Measurements from ENCODE around the gene C11orf71. TPM values are rescaled to one million over a fixed set of nuclear protein-coding genes. Genes with fewer than 3 reads are reported as not detected.
A peak's percentile ranks its signal among the peaks of the same experiment; 100 is the strongest.

The C11orf71 gene
- total and polyA plus RNA-seq, 9 of the 15 experiments (the other 6 are each of a cell fraction or from before 2014, with no cell fraction given): 2.9 to 15.1 (median 9.1) TPM

GRCh38 chr11:114384487-114384886, 15.8 kb downstream of the C11orf71 start:
- no peaks in the 10 kb centered on the region for H3K9me3 ChIP-seq (replicated peaks; ENCODE audit: control insufficient read depth, insufficient read depth, low read depth, low read length)
- H3K79me2 ChIP-seq (ENCODE audit: control insufficient read depth, insufficient read depth, low read length): no peaks in the 10 kb centered on the region
- H3K36me3 ChIP-seq (ENCODE audit: control insufficient read depth, insufficient read depth, low read length): no peaks in the 10 kb centered on the region
- intact Hi-C loops (cut with micrococcal nuclease): no loop called here
- H3K4me3 ChIP-seq: no peak overlapping the region
- no peak overlapping the region for H3K4me2 ChIP-seq (ENCODE audit: insufficient read depth, low read length)
- ATAC-seq (peak; percentile 79), FAIRE-seq (peak; percentile 29), DNase-seq (ENCODE audit: extremely low read depth in 1 of 4, low spot score in 3 of 4) (peak in 2 of 4 experiments; percentile 26 to 32)
- in situ Hi-C loops (cut with MboI): no loop called here
- ChIA-PET POLR2A (interaction anchor here (0.6 to 2.0 kb wide), 2 partner anchors 10 to 932 kb away, joined by 3 to 12 read pairs; no protein-coding TSS in a partner anchor), CTCF (ENCODE audit: low intra/inter-chr PET ratio) (no interaction called here)
- BruUV-seq (replicated peaks): no TSS peak
- peaks cover 0 to 4% of the 10 kb centered on the region in 2 experiments; a peak in 3 of 5 replicates for H3K27me3 ChIP-seq (ENCODE audit: control insufficient read depth in 2 of 2, insufficient read depth in 2 of 2, low read length in 2 of 2)
- peak overlapping the region; percentile 73 for H2AFZ ChIP-seq (ENCODE audit: low read depth, low read length)
- H3K9ac ChIP-seq (ENCODE audit: insufficient read depth in 1 of 2, low read depth in 2 of 2, low read length in 2 of 2): no peak overlapping the region
- peaks cover 0 to 5% of the 10 kb centered on the region in 2 experiments; a peak in 1 of 5 replicates for H3K4me1 ChIP-seq (replicated peaks in 1 of 2; ENCODE audit: control insufficient read depth in 2 of 2, insufficient read depth in 2 of 2, low read length in 2 of 2)
- H3K27ac ChIP-seq (ENCODE audit: extremely low read depth, low read depth, low read length): peak overlapping the region; percentile 57; the same call in 2 of the 3 replicates
- no peaks in the 10 kb centered on the region for H4K20me1 ChIP-seq (replicated peaks; ENCODE audit: control insufficient read depth, insufficient read depth, low read length)
- 9% methylated on average over 1 of the region's 1 CpG for WGBS (ENCODE audit: insufficient coverage, low coverage, missing lambda C conversion rate)
- TF ChIP-seq SMARCA4 (IDR thresholded peaks at IDR 0.05) (peak; percentile 48; the same call in 1 of the 2 replicates), ARID1B (IDR thresholded peaks at IDR 0.05) (peak; percentile 67; the same call in 1 of the 2 replicates), EHMT2 (IDR thresholded peaks at IDR 0.05) (peak; percentile 89), FOSL1 (tag; conservative IDR thresholded peaks at IDR 0.05) (peak; percentile 93), TAL1 (IDR thresholded peaks at IDR 0.05) (0 out of 2 replicates have a peak, but pooled peaks have one; percentile 5), EZH2 (IDR thresholded peaks at IDR 0.05; ENCODE audit: borderline replicate concordance, low read depth, low read length) (no peak), YY1 (IDR thresholded peaks at IDR 0.05; ENCODE audit: borderline replicate concordance in 1 of 3, control insufficient read depth in 1 of 3, extremely low read depth in 1 of 3, insufficient read depth in 3 of 3, insufficient read length in 1 of 3, insufficient replicate concordance in 2 of 3, low read depth in 1 of 3, low read length in 2 of 3) (peak in 1 of 3 experiments; percentile 58), SMARCE1 (IDR thresholded peaks at IDR 0.05) (peak; percentile 61; the same call in 1 of the 2 replicates), JUN (IDR thresholded peaks at IDR 0.05; ENCODE audit: borderline replicate concordance, low read depth, low read length) (peak; percentile 71), JUN (CRISPR knock-in tag; IDR thresholded peaks at IDR 0.05; ENCODE audit: borderline replicate concordance) (no peak), OTX1 (CRISPR knock-in tag; IDR thresholded peaks at IDR 0.05) (no peak), HNRNPH1 (optimal IDR thresholded peaks at IDR 0.05; ENCODE audit: low read depth, low read length) (no peak), JUND (IDR thresholded peaks at IDR 0.05; ENCODE audit: borderline replicate concordance, low read depth, low read length) (peak; percentile 87), JUND (tag; IDR thresholded peaks at IDR 0.05; ENCODE audit: borderline replicate concordance, low read depth, low read length) (peak; percentile 89; the same call in 2 of the 3 replicates), FOS (IDR thresholded peaks at IDR 0.05; ENCODE audit: extremely low read depth, insufficient read length) (peak; percentile 4), DPF2 (IDR thresholded peaks at IDR 0.05) (peak; percentile 63), ZNF175 (CRISPR knock-in tag; IDR thresholded peaks at IDR 0.05; ENCODE audit: low read depth) (no peak)
- TF ChIP-seq, protein P1, sequence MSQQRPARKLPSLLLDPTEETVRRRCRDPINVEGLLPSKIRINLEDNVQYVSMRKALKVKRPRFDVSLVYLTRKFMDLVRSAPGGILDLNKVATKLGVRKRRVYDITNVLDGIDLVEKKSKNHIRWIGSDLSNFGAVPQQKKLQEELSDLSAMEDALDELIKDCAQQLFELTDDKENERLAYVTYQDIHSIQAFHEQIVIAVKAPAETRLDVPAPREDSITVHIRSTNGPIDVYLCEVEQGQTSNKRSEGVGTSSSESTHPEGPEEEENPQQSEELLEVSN (IDR thresholded peaks at IDR 0.05; ENCODE audit: borderline replicate concordance in 1 of 2, extremely low read depth in 1 of 2, insufficient read depth in 1 of 2, insufficient read length in 1 of 2, low read depth in 1 of 2, low read length in 1 of 2, poor library complexity in 1 of 2, severe bottlenecking in 1 of 2): no peak
- TF ChIP-seq, protein P2, sequence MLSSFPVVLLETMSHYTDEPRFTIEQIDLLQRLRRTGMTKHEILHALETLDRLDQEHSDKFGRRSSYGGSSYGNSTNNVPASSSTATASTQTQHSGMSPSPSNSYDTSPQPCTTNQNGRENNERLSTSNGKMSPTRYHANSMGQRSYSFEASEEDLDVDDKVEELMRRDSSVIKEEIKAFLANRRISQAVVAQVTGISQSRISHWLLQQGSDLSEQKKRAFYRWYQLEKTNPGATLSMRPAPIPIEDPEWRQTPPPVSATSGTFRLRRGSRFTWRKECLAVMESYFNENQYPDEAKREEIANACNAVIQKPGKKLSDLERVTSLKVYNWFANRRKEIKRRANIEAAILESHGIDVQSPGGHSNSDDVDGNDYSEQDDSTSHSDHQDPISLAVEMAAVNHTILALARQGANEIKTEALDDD (IDR thresholded peaks at IDR 0.05): peak; percentile 62; the same call in 1 of the 2 replicates
- TF ChIP-seq, protein P3, sequence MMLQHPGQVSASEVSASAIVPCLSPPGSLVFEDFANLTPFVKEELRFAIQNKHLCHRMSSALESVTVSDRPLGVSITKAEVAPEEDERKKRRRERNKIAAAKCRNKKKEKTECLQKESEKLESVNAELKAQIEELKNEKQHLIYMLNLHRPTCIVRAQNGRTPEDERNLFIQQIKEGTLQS (IDR thresholded peaks at IDR 0.05): peak; percentile 80
- TF ChIP-seq, protein P3 (CRISPR knock-in tag; conservative IDR thresholded peaks at IDR 0.05): no peak
- no peaks in the 10 kb centered on the region for H3K9me1 ChIP-seq (ENCODE audit: control insufficient read depth, insufficient read depth, low read length)
